SH-SY5Y (cell line): Measurements from ENCODE around the gene STK36.

ENCODE experiments used
- GATA2 ChIP-seq: IDR thresholded peaks from 2 replicates; pipeline ENCODE4 v1.6.1; 2011; ENCODE audit warnings: mild to moderate bottlenecking, low read depth, low read length
- GATA3 ChIP-seq: IDR thresholded peaks from 2 replicates; pipeline ENCODE4 v1.6.1; 2011; ENCODE audit warnings: low read depth, mild to moderate bottlenecking, low read length, moderate library complexity

GRCh38 chr2:218648088-218648786 is 23.6 kb upstream of the STK36 start:
- TF ChIP-seq GATA3 (no peak), GATA2 (no peak)
